ENCODE measurements around the gene KIAA0408.

KIAA0408 gene

DNA sequence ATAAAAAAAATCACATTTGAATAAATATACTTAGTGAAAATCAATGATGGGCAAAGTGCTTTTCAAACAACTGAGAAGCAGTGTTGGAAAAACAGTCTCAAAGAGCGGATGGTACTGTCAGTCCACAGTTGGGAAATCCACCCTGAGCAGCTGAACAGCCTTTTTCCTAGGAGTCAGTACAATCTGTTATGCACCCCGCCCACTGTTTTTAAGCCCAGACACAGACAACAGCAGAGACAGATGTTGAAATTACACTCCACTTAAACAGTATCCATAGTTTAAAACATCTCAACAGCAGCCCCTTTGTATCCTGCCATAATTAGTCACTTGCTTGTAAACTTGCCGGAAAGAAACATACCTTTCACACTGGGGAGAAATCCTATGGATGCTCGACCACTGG lies 372 bp downstream of the KIAA0408 start:
- TF ChIP-seq, protein P1, sequence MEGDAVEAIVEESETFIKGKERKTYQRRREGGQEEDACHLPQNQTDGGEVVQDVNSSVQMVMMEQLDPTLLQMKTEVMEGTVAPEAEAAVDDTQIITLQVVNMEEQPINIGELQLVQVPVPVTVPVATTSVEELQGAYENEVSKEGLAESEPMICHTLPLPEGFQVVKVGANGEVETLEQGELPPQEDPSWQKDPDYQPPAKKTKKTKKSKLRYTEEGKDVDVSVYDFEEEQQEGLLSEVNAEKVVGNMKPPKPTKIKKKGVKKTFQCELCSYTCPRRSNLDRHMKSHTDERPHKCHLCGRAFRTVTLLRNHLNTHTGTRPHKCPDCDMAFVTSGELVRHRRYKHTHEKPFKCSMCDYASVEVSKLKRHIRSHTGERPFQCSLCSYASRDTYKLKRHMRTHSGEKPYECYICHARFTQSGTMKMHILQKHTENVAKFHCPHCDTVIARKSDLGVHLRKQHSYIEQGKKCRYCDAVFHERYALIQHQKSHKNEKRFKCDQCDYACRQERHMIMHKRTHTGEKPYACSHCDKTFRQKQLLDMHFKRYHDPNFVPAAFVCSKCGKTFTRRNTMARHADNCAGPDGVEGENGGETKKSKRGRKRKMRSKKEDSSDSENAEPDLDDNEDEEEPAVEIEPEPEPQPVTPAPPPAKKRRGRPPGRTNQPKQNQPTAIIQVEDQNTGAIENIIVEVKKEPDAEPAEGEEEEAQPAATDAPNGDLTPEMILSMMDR (IDR thresholded peaks at IDR 0.05; ENCODE audit: low read depth, low read length, missing control alignments), result no peak
- no peak for DNase-seq (ENCODE audit: low read depth)
- in situ Hi-C loops (cut with HindIII; ENCODE audit: low sequenced_read_pairs), result no loop called here
- no peak overlapping the region for H3K4me3 ChIP-seq (ENCODE audit: low read depth, low read length)

DNA sequence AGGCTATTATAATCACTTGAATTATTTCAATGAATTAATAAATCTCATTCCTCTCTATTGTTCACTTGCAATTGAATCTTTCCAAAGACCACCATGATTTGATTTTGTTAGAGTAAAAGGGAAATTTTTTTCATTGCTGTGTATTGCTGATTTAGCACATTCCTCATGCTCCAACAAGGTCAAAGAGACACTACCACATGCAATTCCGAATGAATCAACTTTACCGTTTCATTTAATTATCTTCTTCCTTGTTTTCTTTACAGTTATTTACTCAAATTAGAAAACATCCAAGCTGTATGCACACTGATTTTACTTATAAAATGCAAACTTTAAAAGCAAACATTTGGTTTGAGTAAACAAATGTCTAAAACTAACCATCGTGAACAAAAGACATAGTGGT lies 967 bp downstream of the KIAA0408 start:
- TF ChIP-seq, protein P1 (IDR thresholded peaks at IDR 0.05; ENCODE audit: low read depth, low read length, missing control alignments), result no peak
- no peak for DNase-seq (ENCODE audit: low read depth)
- H3K4me3 ChIP-seq (ENCODE audit: low read depth, low read length), result no peak overlapping the region
- in situ Hi-C loops (cut with HindIII; ENCODE audit: low sequenced_read_pairs), result no loop called here

DNA sequence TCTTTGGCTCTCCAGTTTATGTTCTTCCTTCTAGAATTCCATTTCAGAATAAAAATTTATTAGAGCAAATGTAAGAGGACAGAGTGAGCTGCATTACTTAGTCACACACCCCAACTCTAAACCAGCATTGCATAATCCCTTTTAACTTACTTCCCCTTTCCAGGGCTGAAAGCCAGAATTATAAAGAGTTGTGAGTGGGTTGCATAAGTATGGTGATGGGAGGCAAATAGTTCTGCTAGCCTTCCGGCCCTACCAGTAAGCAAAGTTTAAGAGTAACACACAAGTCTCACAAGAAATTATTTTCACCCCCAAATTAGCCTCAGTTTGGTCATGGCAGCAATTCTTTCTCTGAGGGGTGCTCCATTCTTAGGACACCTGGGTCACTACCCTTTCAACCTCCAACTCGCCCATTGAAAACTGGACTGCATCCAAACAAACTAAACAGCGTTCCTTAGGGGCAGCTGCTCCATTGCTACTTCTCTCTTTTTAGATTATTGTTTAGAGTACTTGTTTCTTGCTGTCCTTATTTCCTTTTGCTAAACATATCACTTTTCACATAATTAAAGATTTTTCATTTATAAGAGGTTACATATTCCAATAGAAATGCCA lies 1.6 kb downstream of the KIAA0408 start:
- H3K4me3 ChIP-seq (ENCODE audit: low read depth, low read length), result no peak overlapping the region
- DNase-seq (ENCODE audit: low read depth), result peak; percentile 26
- TF ChIP-seq, protein P1 (IDR thresholded peaks at IDR 0.05; ENCODE audit: low read depth, low read length, missing control alignments), result no peak
- in situ Hi-C loops (cut with HindIII; ENCODE audit: low sequenced_read_pairs), result no loop called here

DNA sequence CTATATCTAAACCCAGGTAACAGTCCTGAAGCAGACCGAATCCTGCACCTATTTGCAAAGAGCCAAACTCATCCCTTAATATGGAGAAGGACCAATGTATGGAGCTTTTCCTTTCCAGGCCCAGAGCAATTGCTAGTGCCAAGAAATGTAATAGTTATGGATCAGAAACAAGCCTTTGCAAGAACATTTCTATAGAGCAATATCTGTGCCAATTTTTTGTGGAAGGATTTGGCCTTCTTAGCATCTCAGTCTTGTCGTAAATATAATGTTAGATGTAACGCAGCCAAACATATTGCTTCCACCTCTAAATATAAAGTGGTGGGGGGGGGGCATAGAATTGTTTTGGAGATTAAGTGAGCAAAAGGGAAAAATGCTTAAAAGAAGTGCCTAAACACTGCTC lies 2.7 kb downstream of the KIAA0408 start:
- TF ChIP-seq, protein P1 (IDR thresholded peaks at IDR 0.05; ENCODE audit: low read depth, low read length, missing control alignments), result no peak
- no peak for DNase-seq (ENCODE audit: low read depth)
- in situ Hi-C loops (cut with HindIII; ENCODE audit: low sequenced_read_pairs), result no loop called here
- H3K4me3 ChIP-seq (ENCODE audit: low read depth, low read length), result no peak overlapping the region

DNA sequence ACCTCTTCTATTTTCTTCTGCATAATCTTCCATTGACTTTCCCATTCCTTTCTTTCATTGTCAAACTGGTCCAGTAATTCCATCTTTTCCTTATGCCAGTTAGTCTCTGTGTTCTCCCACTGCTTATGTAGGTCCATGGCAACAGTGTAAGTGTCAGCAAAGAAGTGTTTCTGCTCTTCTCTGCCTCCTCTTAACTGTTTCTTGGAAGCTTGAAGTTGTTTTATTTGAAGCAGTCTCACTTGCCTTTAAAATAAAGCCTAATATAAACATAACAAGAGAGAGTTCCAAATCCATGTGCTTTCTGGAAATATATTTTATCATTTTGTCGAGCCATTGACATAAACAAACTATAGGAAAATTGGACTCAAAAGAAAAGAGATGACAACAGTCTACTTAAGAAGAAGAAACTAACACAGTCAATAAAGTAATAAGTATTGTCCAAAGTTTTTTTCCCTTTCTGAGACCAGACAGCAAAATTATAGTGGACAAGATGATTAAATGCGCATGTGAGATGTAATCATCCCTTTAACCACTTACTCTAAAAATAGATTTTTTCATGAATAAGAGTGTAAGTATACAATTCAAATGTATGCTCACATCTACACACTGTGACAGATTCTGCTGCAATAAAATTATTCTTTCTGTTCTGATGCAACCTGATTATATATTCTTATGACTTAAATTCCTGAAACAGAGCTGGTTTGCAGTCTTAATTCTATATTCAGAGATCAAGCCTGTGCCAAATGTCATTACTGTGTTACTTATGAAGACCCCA lies 5.2 kb downstream of the KIAA0408 start:
- in situ Hi-C loops (cut with HindIII; ENCODE audit: low sequenced_read_pairs), result no loop called here
- H3K4me3 ChIP-seq (ENCODE audit: low read depth, low read length), result no peak overlapping the region
- TF ChIP-seq, protein P1 (IDR thresholded peaks at IDR 0.05; ENCODE audit: low read depth, low read length, missing control alignments), result no peak

DNA sequence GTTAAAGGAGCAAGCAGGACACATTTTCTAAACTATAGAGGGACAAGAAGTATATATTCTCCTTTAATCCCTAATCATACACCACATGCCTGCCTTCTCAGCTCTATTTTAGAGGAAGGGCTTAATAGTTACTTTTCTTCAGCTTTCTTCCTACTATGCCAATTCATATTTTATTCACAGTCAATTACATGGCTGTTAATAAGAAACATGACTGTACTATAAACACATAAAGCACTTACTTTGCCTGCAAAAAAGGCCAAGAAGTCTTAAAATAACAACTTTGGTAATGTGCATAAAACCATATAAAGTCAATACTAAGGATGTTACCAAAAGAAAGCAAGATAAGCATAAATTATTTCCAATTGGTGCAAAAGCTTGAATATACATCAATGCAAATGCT lies 6.4 kb downstream of the KIAA0408 start:
- TF ChIP-seq, protein P1 (IDR thresholded peaks at IDR 0.05; ENCODE audit: low read depth, low read length, missing control alignments), result no peak
- peak; percentile 2 for DNase-seq (ENCODE audit: low read depth)
- no peak overlapping the region for H3K4me3 ChIP-seq (ENCODE audit: low read depth, low read length)
- in situ Hi-C loops (cut with HindIII; ENCODE audit: low sequenced_read_pairs), result no loop called here

More for the DNA sequence above, 5.2 kb downstream of the KIAA0408 start:
- no peak for DNase-seq (ENCODE audit: low read depth)

Data from astrocyte of the cerebellum (primary cell).